Muscle of back (tissue), 11 donors: Measurements from ENCODE around the gene CIT. TPM values are rescaled to one million over a fixed set of nuclear protein-coding genes. Genes with fewer than 3 reads are reported as not detected.
"Not testable (repeated sequence)": the region's sequence is repeated elsewhere in the genome, so short reads cannot be mapped to it uniquely, and the experiment has no call there.

ENCODE experiments used
- DNase-seq, 3 donors: peaks; one replicate each; pipeline versions ENCODE4 v3.0.0 to v3.0.0-alpha.2; 2013
- polyA plus RNA-seq, 10 donors: library from polyadenylated mRNA; unstranded; fragments of 120-200 nt; gene quantifications; one replicate each; pipeline ENCODE4 v1.2.1, GENCODE V29; 2013; ENCODE audit not compliant: insufficient read length in 10 of 10

CIT gene
- polyA plus RNA-seq, 10 donors, result 7.1 to 13.5 (median 9.6) TPM

- no peak for DNase-seq
Observed at GRCh38 chr12:119744900-119745606, 132.1 kb downstream of the CIT start.

GRCh38 chr12:119742700-119743099 lies 134.4 kb downstream of the CIT start:
- no peak for DNase-seq

GRCh38 chr12:119740830-119741229 lies 136.3 kb downstream of the CIT start:
- no peak for DNase-seq

GRCh38 chr12:119735079-119735478 lies 142.0 kb downstream of the CIT start:
- no peak for DNase-seq

- DNase-seq, result no peak
Observed at GRCh38 chr12:119730381-119730780, 146.7 kb downstream of the CIT start.

- no peak for DNase-seq
Observed at GRCh38 chr12:119729871-119730270, 147.2 kb downstream of the CIT start.

GRCh38 chr12:119728444-119728745 lies 148.7 kb downstream of the CIT start:
- no peak for DNase-seq

- no peak for DNase-seq
Observed at GRCh38 chr12:119727600-119728443, 149.3 kb downstream of the CIT start.

GRCh38 chr12:119725523-119725922 lies 151.6 kb downstream of the CIT start:
- DNase-seq, result no peak

- peak in 2 of 3 donors; percentile 18 to 29 for DNase-seq
Observed at GRCh38 chr12:119721306-119721705, 155.8 kb downstream of the CIT start.

GRCh38 chr12:119720349-119720748 lies 156.8 kb downstream of the CIT start:
- no peak for DNase-seq

- no peak for DNase-seq
Observed at GRCh38 chr12:119718141-119718540, 159.0 kb downstream of the CIT start.

GRCh38 chr12:119715268-119715620 lies 161.9 kb downstream of the CIT start:
- no peak for DNase-seq

- DNase-seq, result no peak
Observed at GRCh38 chr12:119714614-119715267, 162.4 kb downstream of the CIT start.

GRCh38 chr12:119713551-119714031 lies 163.5 kb downstream of the CIT start:
- no peak for DNase-seq

GRCh38 chr12:119712721-119713120 lies 164.4 kb downstream of the CIT start:
- DNase-seq, result no peak

GRCh38 chr12:119711693-119712092 lies 165.4 kb downstream of the CIT start:
- no peak for DNase-seq

- no peak for DNase-seq
Observed at GRCh38 chr12:119710965-119711551, 166.1 kb downstream of the CIT start.

GRCh38 chr12:119710374-119710964 lies 166.7 kb downstream of the CIT start:
- no peak for DNase-seq

- DNase-seq, result not testable (repeated sequence)
Observed at GRCh38 chr12:119706427-119706826, 170.7 kb downstream of the CIT start.

GRCh38 chr12:119705182-119705581 lies 171.9 kb downstream of the CIT start:
- no peak for DNase-seq
